Adrenal gland (tissue), 12 donors: Measurements from ENCODE around the gene TMEM121. TPM values are rescaled to one million over a fixed set of nuclear protein-coding genes. Genes with fewer than 3 reads are reported as not detected.

Experiments
- DNase-seq, 7 donors: peaks; one replicate each; pipeline ENCODE4 v3.0.0-alpha.2; 2019 to 2020
- H3K27ac ChIP-seq, 5 donors: fragments of 200-600 bp; sonication (generic) in 4 of 5; 1 replicate in 3 of 5; 2 replicates in 2 of 5; pipeline versions ENCODE4 v1.5.1 to v1.8.0; 2016 to 2020; ENCODE audit warnings: mild to moderate bottlenecking in 1 of 5
- H3K27me3 ChIP-seq: fragments of 200-600 bp; 2 replicates; pipeline ENCODE4 v1.8.0; 2021
- H3K36me3 ChIP-seq, 2 donors: fragments of 200-600 bp; replicated peaks in 1 of 2; 1 replicate in 1 of 2; 2 replicates in 1 of 2; pipeline versions ENCODE4 v1.5.1 to v1.8.0; 2018 to 2022
- H3K4me1 ChIP-seq, 2 donors: fragments of 200-600 bp; replicated peaks in 1 of 2; 1 replicate in 1 of 2; 2 replicates in 1 of 2; pipeline versions ENCODE4 v1.5.1 to v1.8.0; 2018 to 2021
- H3K4me3 ChIP-seq, 4 donors: fragments of 200-600 bp; sonication (generic) in 3 of 4; one replicate each; pipeline ENCODE4 v1.5.1; 2016 to 2018
- H3K9me3 ChIP-seq, 3 donors: fragments of 200-600 bp; sonication (generic) in 1 of 3; replicated peaks in 1 of 3; 1 replicate in 2 of 3; 2 replicates in 1 of 3; pipeline versions ENCODE4 v1.5.1 to v1.8.0; 2016 to 2021
- CTCF ChIP-seq, 6 experiments: fragments of 450-650 bp in 4 of 6; fragments of 200-600 bp in 2 of 6; sonication (generic) in 1 of 6; IDR thresholded peaks; 1 replicate in 5 of 6; 2 replicates in 1 of 6; pipeline versions ENCODE4 v1.5.1 to v1.8.0; 2016 to 2021; ENCODE audit warnings: antibody characterized with exemption in 6 of 6, mild to moderate bottlenecking in 2 of 6, moderate library complexity in 1 of 6
- POLR2A ChIP-seq, 2 donors: fragments of 450-650 bp; IDR thresholded peaks; one replicate each; pipeline ENCODE4 v1.6.1; 2017; ENCODE audit warnings: antibody characterized with exemption in 2 of 2, mild to moderate bottlenecking in 2 of 2, moderate library complexity in 1 of 2
- WGBS, 4 donors: extraction: QIAGEN DNeasy Blood & Tissue Kit in 2 of 4; methylation state at CpG; one replicate each; pipeline versions ENCODE4 v1.1.5 to v1.1.7; 2013 to 2017; 5-methylcytosine and 5-hydroxymethylcytosine counted together
- intact Hi-C, 2 donors: fragments of 100-400 bp; cut with DNase I; formaldehyde crosslinking; loops; one replicate each; pipeline versions ENCODE4 v1.14.1 to v1.15.0; 2022 to 2023
- polyA plus RNA-seq, 3 donors: library from polyadenylated mRNA; stranded (reverse); fragments of 200-250 nt in 2 of 3; fragments of 350-450 nt in 1 of 3; fragmentation: Illumina TruSeq in 1 of 3; extraction: RNeasy Lipid Tissue Mini Kit (QIAGEN cat#74804) in 1 of 3; gene quantifications; one replicate each; pipeline ENCODE4 v1.2.3, GENCODE V29; 2013 to 2014
- total RNA-seq, 9 donors: library from RNA; depleted of rRNA in 4 of 9; stranded (reverse); fragments of >200 nt in 4 of 9; fragments of 120-200 nt in 1 of 9; fragmentation: NEBNext Ultra II Directional in 1 of 9; extraction: Animal tissue kit (Norgen Biotek cat#: 25700) in 1 of 9; gene quantifications; one replicate each; pipeline versions ENCODE4 v1.1.0 to v1.2.4, GENCODE V29; 2013 to 2023
- donor health status: healthy with polysubstance abuse.
- donor health status: Bipolar disorder and iron deficiency.
- donor health status: DM: yes; HTN: yes; CAD: no.
- donor health status: DM: no; HTN: no; CAD: no.
- donor health status: DM: no; HTN: no; CAD: no.
- donor health status: DM: yes; HTN: yes; CAD: no.

Gene TMEM121
- total and polyA plus RNA-seq, 12 donors = 0.78 to 12.1 (median 1.7) TPM; not detected in 1

DNA sequence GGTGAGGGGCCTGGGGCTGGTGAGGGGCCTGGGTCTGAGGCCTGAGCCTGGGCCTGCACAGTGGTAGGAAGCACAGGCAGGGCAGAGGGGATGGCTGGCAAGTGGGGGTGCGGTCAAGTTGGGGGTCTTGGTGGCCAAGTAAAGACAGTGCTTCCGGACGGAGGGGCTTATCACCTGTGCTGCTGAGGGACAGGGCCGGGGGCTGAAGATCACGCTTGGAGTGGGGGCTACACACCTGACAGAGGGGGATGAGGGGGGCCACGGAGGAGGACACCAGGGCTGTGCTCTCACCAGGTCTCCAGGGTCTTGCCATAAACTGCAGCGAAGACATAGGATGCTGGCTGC is 23.1 kb upstream of the TMEM121 start:
- no peak overlapping the region for H3K27ac ChIP-seq
- intact Hi-C loops = no loop called here
- whole genome bisulfite sequencing, 4 donors = 67 to 86% (median 80%) methylated on average over 3 to 7 of the region's 7 CpGs
- no peaks in the 10 kb centered on the region for H3K36me3 ChIP-seq
- TF ChIP-seq CTCF (IDR thresholded peaks at IDR 0.05) = no peak
- TF ChIP-seq POLR2A (IDR thresholded peaks at IDR 0.05) = no peak
- no peaks in the 10 kb centered on the region for H3K4me1 ChIP-seq
- H3K27me3 ChIP-seq = peaks cover 6% of the 10 kb centered on the region
- DNase-seq = no peak
- no peak overlapping the region for H3K4me3 ChIP-seq
- H3K9me3 ChIP-seq = no peaks in the 10 kb centered on the region

DNA sequence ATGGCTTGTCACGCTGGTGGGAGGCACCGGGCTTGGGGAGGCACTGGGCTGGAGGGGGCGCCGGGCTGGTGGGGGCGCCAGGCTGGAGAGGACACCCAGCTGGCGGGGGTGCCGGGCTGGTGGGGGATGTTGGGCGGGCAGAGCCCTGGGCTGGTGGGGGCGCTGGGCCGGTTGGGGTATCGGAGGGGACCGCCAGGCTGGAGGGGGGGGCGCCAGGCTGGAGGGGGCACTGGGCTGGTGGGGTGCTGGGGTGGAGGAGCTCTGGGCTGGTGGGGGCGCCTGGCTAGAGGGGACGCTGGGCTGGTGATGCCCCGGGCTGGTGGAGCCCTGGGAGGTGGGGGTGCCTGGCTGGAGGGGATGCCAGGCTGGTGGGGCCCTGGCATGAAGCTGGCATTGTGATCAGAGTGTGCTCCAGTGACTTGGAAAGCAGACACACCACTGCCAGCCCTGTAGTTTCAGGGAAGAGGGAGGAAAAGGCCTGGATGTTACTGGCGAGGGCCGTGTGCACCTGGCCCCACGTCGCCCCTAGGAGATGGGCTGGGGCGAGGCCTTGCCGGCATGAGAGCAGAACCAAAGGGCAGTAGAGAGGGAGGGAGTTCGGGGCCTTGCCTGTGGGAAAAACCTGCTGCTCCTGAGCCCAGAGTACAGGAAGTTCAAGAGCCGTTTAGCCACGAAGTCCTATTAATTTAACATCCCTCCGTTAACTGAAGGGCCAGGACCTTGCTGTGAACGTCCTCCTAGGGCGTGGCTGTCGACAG is 22.3 kb upstream of the TMEM121 start:
- Histone ChIP-seq H3K27me3 (peaks cover 13% of the 10 kb centered on the region), H3K4me1 (no peaks in the 10 kb centered on the region), H3K4me3 (no peak overlapping the region), H3K27ac (no peak overlapping the region), H3K9me3 (no peaks in the 10 kb centered on the region), H3K36me3 (no peaks in the 10 kb centered on the region)
- 66 to 82% (median 74%) methylated on average over 15 to 29 of the region's 29 CpGs for WGBS, 4 donors
- DNase-seq = no peak
- intact Hi-C loops = no loop called here
- TF ChIP-seq POLR2A (IDR thresholded peaks at IDR 0.05) (no peak), CTCF (IDR thresholded peaks at IDR 0.05) (no peak)

GRCh38 chr14:105505101-105505500 is 21.3 kb upstream of the TMEM121 start:
- Histone ChIP-seq H3K27ac (no peak overlapping the region), H3K27me3 (peaks cover 18% of the 10 kb centered on the region), H3K9me3 (no peaks in the 10 kb centered on the region), H3K4me1 (no peaks in the 10 kb centered on the region), H3K4me3 (no peak overlapping the region), H3K36me3 (no peaks in the 10 kb centered on the region)
- TF ChIP-seq CTCF (IDR thresholded peaks at IDR 0.05) (no peak), POLR2A (IDR thresholded peaks at IDR 0.05) (no peak)
- no peak for DNase-seq
- 80 to 91% (median 85%) methylated on average over 2 to 16 of the region's 16 CpGs for whole genome bisulfite sequencing, 4 donors
- intact Hi-C loops = no loop called here

DNA sequence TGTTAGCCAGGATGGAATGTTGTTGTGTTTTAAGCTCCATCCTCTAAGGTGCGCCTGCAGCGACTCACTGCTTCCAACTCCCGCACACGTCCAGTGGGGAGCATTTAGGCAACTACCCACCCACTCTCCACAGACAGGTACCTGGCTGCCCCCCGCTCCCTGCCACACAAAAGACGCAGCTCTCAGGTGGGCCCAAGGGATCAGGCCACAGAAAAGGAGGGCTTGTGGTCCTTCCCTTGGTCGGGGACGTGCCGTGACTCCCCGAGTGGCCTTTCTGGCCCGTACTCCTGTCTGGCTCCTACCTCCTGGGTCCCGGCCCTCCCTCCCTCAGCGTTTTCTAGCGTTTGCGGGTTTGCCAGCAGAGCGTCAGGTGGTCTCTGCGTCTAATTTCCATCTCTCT is 19.1 kb upstream of the TMEM121 start:
- Histone ChIP-seq H3K4me1 (no peaks in the 10 kb centered on the region), H3K27ac (no peak overlapping the region), H3K27me3 (peaks cover 21% of the 10 kb centered on the region), H3K36me3 (no peaks in the 10 kb centered on the region), H3K9me3 (no peaks in the 10 kb centered on the region), H3K4me3 (no peak overlapping the region)
- no peak for DNase-seq
- 63 to 73% (median 65%) methylated on average over 15 to 17 of the region's 17 CpGs for WGBS, 4 donors
- TF ChIP-seq POLR2A (IDR thresholded peaks at IDR 0.05) = no peak
- no peak for TF ChIP-seq CTCF (IDR thresholded peaks at IDR 0.05)
- intact Hi-C loops = no loop called here
